Activated T-helper 9 cell treated with anti-CD3 and anti-CD28 coated beads, Interleukin-2, amount 50 U/mL, for 16 hours (primary cell): ENCODE results near the gene UBE2V1.

Source experiments
- DNase-seq: peaks from one replicate; pipeline ENCODE4 v3.0.0-alpha.2; 2020; ENCODE audit warnings: low read depth

UBE2V1 gene

GRCh38 chr20:50043573-50044352 is 69.2 kb downstream of the UBE2V1 start:
- DNase-seq, result no peak

GRCh38 chr20:50042370-50043313 is 70.3 kb downstream of the UBE2V1 start:
- no peak for DNase-seq

- DNase-seq, result no peak
Observed at GRCh38 chr20:50041246-50041873, 71.6 kb downstream of the UBE2V1 start.

GRCh38 chr20:50040432-50041245 is 72.3 kb downstream of the UBE2V1 start:
- DNase-seq, result no peak

- no peak for DNase-seq
Observed at GRCh38 chr20:50039706-50040431, 73.1 kb downstream of the UBE2V1 start.

- no peak for DNase-seq
Observed at GRCh38 chr20:50038574-50038991, 74.4 kb downstream of the UBE2V1 start.

GRCh38 chr20:50038169-50038568 is 74.8 kb downstream of the UBE2V1 start:
- no peak for DNase-seq

- DNase-seq, result no peak
Observed at GRCh38 chr20:50037575-50037974, 75.4 kb downstream of the UBE2V1 start.

GRCh38 chr20:50037123-50037522 is 75.8 kb downstream of the UBE2V1 start:
- no peak for DNase-seq

GRCh38 chr20:50036703-50037102 is 76.2 kb downstream of the UBE2V1 start:
- DNase-seq, result no peak

GRCh38 chr20:50034567-50035180 is 78.3 kb downstream of the UBE2V1 start:
- no peak for DNase-seq

GRCh38 chr20:50032955-50033666 is 79.8 kb downstream of the UBE2V1 start:
- DNase-seq, result no peak
